ENCODE measurements around the gene MON2. TPM values are rescaled to one million over a fixed set of nuclear protein-coding genes. Genes with fewer than 3 reads are reported as not detected.
A peak's percentile ranks its signal among the peaks of the same experiment; 100 is the strongest.

MON2 gene
- total and polyA plus RNA-seq, 2 of the 8 experiments (the other 6 are each of a cell fraction or from before 2014, with no cell fraction given) = 3.8 to 21.8 TPM

DNA sequence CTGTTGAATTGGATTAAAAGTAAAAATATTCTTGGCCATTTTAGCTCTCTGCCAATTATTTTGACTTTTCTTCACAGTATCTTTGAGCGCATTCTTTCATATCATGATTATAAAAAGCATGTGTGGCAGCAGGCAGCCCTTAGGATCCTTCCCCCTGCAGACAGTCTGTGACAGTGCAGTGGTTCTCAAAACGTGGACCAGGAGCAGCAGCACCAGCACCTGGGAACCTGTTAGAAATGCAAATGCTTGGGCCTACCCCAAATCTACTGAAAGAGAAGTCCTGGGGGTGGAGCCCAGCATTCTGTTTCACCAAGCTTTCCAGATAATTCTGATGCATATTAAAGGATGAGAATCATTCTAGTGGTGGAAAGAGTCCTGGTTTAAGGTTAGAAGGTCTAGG, 155.6 kb downstream of the MON2 start:
- no peak overlapping the region for H2BK5ac ChIP-seq (ENCODE audit: low read depth, low read length)
- H3K23ac ChIP-seq (ENCODE audit: insufficient read length) = no peak overlapping the region
- no peak overlapping the region for H2BK15ac ChIP-seq (ENCODE audit: low read length)
- POLR2A ChIA-PET (ENCODE audit: partially characterized antibody) = interaction anchor here (1.8 to 3.3 kb wide), 2 partner anchors 12 to 20 kb away, joined by 6 to 11 read pairs; no protein-coding TSS in a partner anchor
- no peak overlapping the region for H3K18ac ChIP-seq (ENCODE audit: extremely low read depth, low read length)
- H3K27ac ChIP-seq (ENCODE audit: low read depth, low read length) = no peak overlapping the region
- H3K4ac ChIP-seq (replicated peaks; ENCODE audit: insufficient read length, low read depth, low read length) = no peak overlapping the region
- H2BK20ac ChIP-seq (ENCODE audit: low read length) = no peak overlapping the region
- no peak overlapping the region for H4K5ac ChIP-seq (ENCODE audit: insufficient read length, low read depth, low read length)
- H3K56ac ChIP-seq (replicated peaks; ENCODE audit: insufficient read length, low read depth, low read length) = no peak overlapping the region
- H3K79me1 ChIP-seq (ENCODE audit: low read depth, low read length) = no peaks in the 10 kb centered on the region
- TF ChIP-seq RNF2 (IDR thresholded peaks at IDR 0.05; ENCODE audit: borderline replicate concordance, low read depth, low read length, missing control alignments, poor library complexity, severe bottlenecking) = no peak
- TF ChIP-seq RAD21 (IDR thresholded peaks at IDR 0.05 in 1 of 2, conservative IDR thresholded peaks at IDR 0.05 in 1 of 2; ENCODE audit: low read depth in 2 of 2, low read length in 2 of 2) = no peak; a peak in 1 of 4 replicates
- TF ChIP-seq SP1 (IDR thresholded peaks at IDR 0.05; ENCODE audit: low read depth, low read length) = peak; percentile 49; the same call in 1 of the 2 replicates
- TF ChIP-seq ATF2 (IDR thresholded peaks at IDR 0.05; ENCODE audit: low read length) = no peak
- TF ChIP-seq YY1 (IDR thresholded peaks at IDR 0.05; ENCODE audit: low read depth, low read length) = no peak
- CTCF ChIA-PET (ENCODE audit: partially characterized antibody) = interaction anchor here (0.9 to 1.8 kb wide), 6 partner anchors 10 to 191 kb away, joined by 3 to 7 read pairs (median 4); no protein-coding TSS in a partner anchor
- no peak overlapping the region for H4K91ac ChIP-seq (replicated peaks; ENCODE audit: insufficient read length, low read length)
- no peak overlapping the region for H3K4me3 ChIP-seq (ENCODE audit: extremely low read depth in 1 of 4, insufficient read depth in 2 of 4, low read depth in 3 of 4, low read length in 4 of 4)
- no peak overlapping the region for H3K14ac ChIP-seq (ENCODE audit: insufficient read length)
- no peaks in the 10 kb centered on the region for H3K27me3 ChIP-seq (replicated peaks in 1 of 4; ENCODE audit: control insufficient read depth in 3 of 4, extremely low read depth in 1 of 4, insufficient read depth in 3 of 4, low read length in 3 of 4)
- FAIRE-seq (no peak), DNase-seq (ENCODE audit: low read depth in 1 of 2, low spot score in 2 of 2) (no peak)
- H3K79me2 ChIP-seq (ENCODE audit: control insufficient read depth in 1 of 2, insufficient read depth in 2 of 2, low read length in 2 of 2) = no peaks in the 10 kb centered on the region
- no peak overlapping the region for H2AFZ ChIP-seq (ENCODE audit: low read length)
- WGBS, 2 experiments (ENCODE audit: extremely low coverage in 1 of 2, insufficient coverage in 1 of 2, insufficient read length in 1 of 2, insufficient replicate concordance in 2 of 2, low coverage in 1 of 2, low lambda C conversion rate in 2 of 2, missing lambda C conversion rate in 1 of 2) = 57% methylated on average over 2 of the region's 2 CpGs; no CpG with 5 or more reads in 1 of the 2 experiments
- no peaks in the 10 kb centered on the region for H3K36me3 ChIP-seq (ENCODE audit: control insufficient read depth in 2 of 4, insufficient read depth in 4 of 4, low read length in 3 of 4)
- no peaks in the 10 kb centered on the region for H4K20me1 ChIP-seq (replicated peaks in 1 of 2; ENCODE audit: control insufficient read depth in 1 of 2, insufficient read depth in 2 of 2, low read length in 2 of 2)
- no peak overlapping the region for H2BK120ac ChIP-seq (replicated peaks; ENCODE audit: low read depth, low read length)
- no peaks in the 10 kb centered on the region for H3K23me2 ChIP-seq (ENCODE audit: low read depth, low read length)
- no peak overlapping the region for H2AK5ac ChIP-seq (ENCODE audit: low read depth, low read length)
- H3K9ac ChIP-seq (replicated peaks in 1 of 4; ENCODE audit: extremely low read depth in 1 of 4, low read depth in 3 of 4, low read length in 3 of 4) = no peak overlapping the region
- no peak overlapping the region for H3K4me2 ChIP-seq (ENCODE audit: insufficient read depth in 1 of 2, low read depth in 2 of 2, low read length in 2 of 2)
- no peak overlapping the region for H2BK12ac ChIP-seq (ENCODE audit: low read depth, low read length)
- H3K4me1 ChIP-seq (replicated peaks in 1 of 4; ENCODE audit: control insufficient read depth in 3 of 4, insufficient read depth in 4 of 4, low read length in 3 of 4) = peaks cover 0 to 6% (median 0%) of the 10 kb centered on the region in 4 experiments; a peak in 3 of 7 replicates
- no peaks in the 10 kb centered on the region for H3K9me3 ChIP-seq (ENCODE audit: insufficient read depth in 2 of 2, low read depth in 1 of 2, low read length in 1 of 2)
- no peak overlapping the region for H4K8ac ChIP-seq (ENCODE audit: extremely low read depth, insufficient read depth, low read length)
